HG02798 (cell line): ENCODE data around the gene PRKCB.

Experiments used
- ATAC-seq: cut with Tn5 transposase; IDR thresholded peaks from one replicate; pipeline ENCODE4 v1.9.1; 2021; ENCODE audit warnings: mild to moderate bottlenecking; ENCODE audit not compliant: unreplicated experiment, poor library complexity

The PRKCB gene

GRCh38 chr16:23959752-23960072, 123.9 kb downstream of the PRKCB start:
- ATAC-seq = no peak

GRCh38 chr16:23960081-23960885, 124.5 kb downstream of the PRKCB start:
- ATAC-seq = no peak

- ATAC-seq = no peak
These were observed 126.2 kb downstream of the PRKCB start for GRCh38 chr16:23962001-23962400.

- no peak for ATAC-seq
These were observed 128.4 kb downstream of the PRKCB start for GRCh38 chr16:23964136-23964535.

- no peak for ATAC-seq
These were observed 129.5 kb downstream of the PRKCB start for GRCh38 chr16:23965137-23965733.

GRCh38 chr16:23966597-23967394, 131.0 kb downstream of the PRKCB start:
- no peak for ATAC-seq

- ATAC-seq = no peak
These were observed 132.0 kb downstream of the PRKCB start for GRCh38 chr16:23967775-23968174.

GRCh38 chr16:23968176-23968575, 132.4 kb downstream of the PRKCB start:
- no peak for ATAC-seq

- no peak for ATAC-seq
These were observed 133.9 kb downstream of the PRKCB start for GRCh38 chr16:23969468-23970297.

- no peak for ATAC-seq
These were observed 138.4 kb downstream of the PRKCB start for GRCh38 chr16:23974223-23974622.

GRCh38 chr16:23975293-23975692, 139.5 kb downstream of the PRKCB start:
- no peak for ATAC-seq

GRCh38 chr16:23976091-23976490, 140.3 kb downstream of the PRKCB start:
- no peak for ATAC-seq

- no peak for ATAC-seq
These were observed 140.7 kb downstream of the PRKCB start for GRCh38 chr16:23976524-23976923.

GRCh38 chr16:23979441-23979840, 143.7 kb downstream of the PRKCB start:
- ATAC-seq = no peak

GRCh38 chr16:23979982-23980381, 144.2 kb downstream of the PRKCB start:
- ATAC-seq = no peak

- ATAC-seq = no peak
These were observed 145.9 kb downstream of the PRKCB start for GRCh38 chr16:23981429-23982399.

GRCh38 chr16:23986455-23986854, 150.7 kb downstream of the PRKCB start:
- ATAC-seq = no peak

- peak; percentile 75 for ATAC-seq
These were observed 151.7 kb downstream of the PRKCB start for GRCh38 chr16:23987443-23987842.

GRCh38 chr16:23990507-23990906, 154.7 kb downstream of the PRKCB start:
- no peak for ATAC-seq
